ENCODE data around the gene EXOC6B. TPM values are rescaled to one million over a fixed set of nuclear protein-coding genes. Genes with fewer than 3 reads are reported as not detected.

EXOC6B gene
- total and polyA plus RNA-seq, 2 of the 8 experiments (the other 6 are each of a cell fraction or from before 2014, with no cell fraction given): 13.5 to 33.0 TPM

DNA sequence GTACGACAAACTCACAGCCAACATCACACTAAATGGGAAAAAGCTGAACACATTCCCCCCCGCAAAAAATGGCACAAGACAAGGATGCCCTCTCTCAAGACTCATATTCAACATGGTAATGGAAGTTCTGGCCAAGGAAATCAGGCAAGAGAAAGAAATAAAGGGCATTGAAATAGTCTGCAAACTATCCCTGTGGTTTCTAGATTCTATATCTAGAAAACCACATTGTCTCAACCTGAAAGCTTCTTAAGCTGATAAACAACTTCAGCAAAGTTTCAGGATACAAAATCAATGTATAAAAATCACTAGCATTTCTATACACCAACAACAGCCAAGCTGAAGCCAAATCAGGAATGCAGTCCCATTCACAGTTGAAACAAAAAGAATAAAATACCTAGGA, 383.6 kb downstream of the EXOC6B start:
- Histone ChIP-seq H2BK20ac (ENCODE audit: low read length) (no peak overlapping the region), H3K79me2 (ENCODE audit: control insufficient read depth in 1 of 2, insufficient read depth in 2 of 2, low read length in 2 of 2) (no peaks in the 10 kb centered on the region), H3K56ac (replicated peaks; ENCODE audit: insufficient read length, low read depth, low read length) (no peak overlapping the region), H2AFZ (ENCODE audit: low read length) (no peak overlapping the region), H4K91ac (replicated peaks; ENCODE audit: insufficient read length, low read length) (no peak overlapping the region), H3K9ac (replicated peaks in 1 of 4; ENCODE audit: extremely low read depth in 1 of 4, low read depth in 3 of 4, low read length in 3 of 4) (no peak overlapping the region), H3K4me2 (ENCODE audit: insufficient read depth in 1 of 2, low read depth in 2 of 2, low read length in 2 of 2) (no peak overlapping the region), H2BK5ac (ENCODE audit: low read depth, low read length) (no peak overlapping the region), H3K27ac (ENCODE audit: low read depth, low read length) (no peak overlapping the region), H3K27me3 (replicated peaks in 1 of 4; ENCODE audit: control insufficient read depth in 3 of 4, extremely low read depth in 1 of 4, insufficient read depth in 3 of 4, low read length in 3 of 4) (no peaks in the 10 kb centered on the region), H2AK5ac (ENCODE audit: low read depth, low read length) (no peak overlapping the region), H2BK120ac (replicated peaks; ENCODE audit: low read depth, low read length) (no peak overlapping the region), H3K36me3 (ENCODE audit: control insufficient read depth in 2 of 4, insufficient read depth in 4 of 4, low read length in 3 of 4) (peaks cover 0 to 4% (median 0%) of the 10 kb centered on the region in 4 experiments; a peak in 1 of 8 replicates), H3K23ac (ENCODE audit: insufficient read length) (no peak overlapping the region), H3K79me1 (ENCODE audit: low read depth, low read length) (no peaks in the 10 kb centered on the region), H4K8ac (ENCODE audit: extremely low read depth, insufficient read depth, low read length) (no peak overlapping the region), H3K4me3 (ENCODE audit: extremely low read depth in 1 of 4, insufficient read depth in 2 of 4, low read depth in 3 of 4, low read length in 4 of 4) (no peak overlapping the region), H3K14ac (ENCODE audit: insufficient read length) (no peak overlapping the region), H2BK12ac (ENCODE audit: low read depth, low read length) (no peak overlapping the region), H2BK15ac (ENCODE audit: low read length) (no peak overlapping the region), H3K18ac (ENCODE audit: extremely low read depth, low read length) (no peak overlapping the region), H3K4ac (replicated peaks; ENCODE audit: insufficient read length, low read depth, low read length) (no peak overlapping the region), H3K4me1 (replicated peaks in 1 of 4; ENCODE audit: control insufficient read depth in 3 of 4, insufficient read depth in 4 of 4, low read length in 3 of 4) (no peaks in the 10 kb centered on the region), H3K9me3 (ENCODE audit: insufficient read depth in 2 of 2, low read depth in 1 of 2, low read length in 1 of 2) (peaks cover 9% of the 10 kb centered on the region in 2 experiments), H4K20me1 (replicated peaks in 1 of 2; ENCODE audit: control insufficient read depth in 1 of 2, insufficient read depth in 2 of 2, low read length in 2 of 2) (no peaks in the 10 kb centered on the region), H4K5ac (ENCODE audit: insufficient read length, low read depth, low read length) (no peak overlapping the region), H3K23me2 (ENCODE audit: low read depth, low read length) (no peaks in the 10 kb centered on the region)
- CTCF ChIA-PET (ENCODE audit: partially characterized antibody): no interaction called here
- 96% methylated on average over 2 of the region's 2 CpGs; no CpG with 5 or more reads in 1 of the 2 experiments for WGBS, 2 experiments (ENCODE audit: extremely low coverage in 1 of 2, insufficient coverage in 1 of 2, insufficient read length in 1 of 2, insufficient replicate concordance in 2 of 2, low coverage in 1 of 2, low lambda C conversion rate in 2 of 2, missing lambda C conversion rate in 1 of 2)
- DNase-seq (ENCODE audit: low read depth in 1 of 2, low spot score in 2 of 2): no peak
- POLR2A ChIA-PET (ENCODE audit: partially characterized antibody): no interaction called here
- no peak for FAIRE-seq
- TF ChIP-seq JUN (IDR thresholded peaks at IDR 0.05; ENCODE audit: low read depth, low read length) (no peak), KDM4A (IDR thresholded peaks at IDR 0.05; ENCODE audit: low read depth, low read length, severe bottlenecking) (no peak), SP2 (IDR thresholded peaks at IDR 0.05; ENCODE audit: low read length) (no peak), ZNF274 (IDR thresholded peaks at IDR 0.05; ENCODE audit: borderline replicate concordance, extremely low read depth, low read length) (no peak), POLR2A (IDR thresholded peaks at IDR 0.05; ENCODE audit: control extremely low read depth in 1 of 2, low read depth in 2 of 2, low read length in 2 of 2) (no peak), TBP (IDR thresholded peaks at IDR 0.05; ENCODE audit: low read depth, low read length) (no peak), KDM5A (IDR thresholded peaks at IDR 0.05; ENCODE audit: low read length) (no peak), CHD1 (IDR thresholded peaks at IDR 0.05; ENCODE audit: low read depth, low read length) (no peak), EP300 (IDR thresholded peaks at IDR 0.05; ENCODE audit: borderline replicate concordance in 1 of 2, low read depth in 2 of 2, low read length in 2 of 2) (no peak), HDAC6 (IDR thresholded peaks at IDR 0.05; ENCODE audit: low read depth, low read length) (no peak), BACH1 (IDR thresholded peaks at IDR 0.05; ENCODE audit: low read length) (no peak), HDAC2 (IDR thresholded peaks at IDR 0.05; ENCODE audit: borderline replicate concordance in 1 of 2, low read depth in 2 of 2, low read length in 2 of 2) (no peak)
- TF ChIP-seq, protein P1, sequence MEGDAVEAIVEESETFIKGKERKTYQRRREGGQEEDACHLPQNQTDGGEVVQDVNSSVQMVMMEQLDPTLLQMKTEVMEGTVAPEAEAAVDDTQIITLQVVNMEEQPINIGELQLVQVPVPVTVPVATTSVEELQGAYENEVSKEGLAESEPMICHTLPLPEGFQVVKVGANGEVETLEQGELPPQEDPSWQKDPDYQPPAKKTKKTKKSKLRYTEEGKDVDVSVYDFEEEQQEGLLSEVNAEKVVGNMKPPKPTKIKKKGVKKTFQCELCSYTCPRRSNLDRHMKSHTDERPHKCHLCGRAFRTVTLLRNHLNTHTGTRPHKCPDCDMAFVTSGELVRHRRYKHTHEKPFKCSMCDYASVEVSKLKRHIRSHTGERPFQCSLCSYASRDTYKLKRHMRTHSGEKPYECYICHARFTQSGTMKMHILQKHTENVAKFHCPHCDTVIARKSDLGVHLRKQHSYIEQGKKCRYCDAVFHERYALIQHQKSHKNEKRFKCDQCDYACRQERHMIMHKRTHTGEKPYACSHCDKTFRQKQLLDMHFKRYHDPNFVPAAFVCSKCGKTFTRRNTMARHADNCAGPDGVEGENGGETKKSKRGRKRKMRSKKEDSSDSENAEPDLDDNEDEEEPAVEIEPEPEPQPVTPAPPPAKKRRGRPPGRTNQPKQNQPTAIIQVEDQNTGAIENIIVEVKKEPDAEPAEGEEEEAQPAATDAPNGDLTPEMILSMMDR (IDR thresholded peaks at IDR 0.05; ENCODE audit: control extremely low read depth in 1 of 3, insufficient read depth in 1 of 3, low read depth in 1 of 3, low read length in 3 of 3): no peak
